Liver (tissue), 9 donors: ENCODE results near the gene TYRO3. TPM values are rescaled to one million over a fixed set of nuclear protein-coding genes. Genes with fewer than 3 reads are reported as not detected.

Experiments
- DNase-seq: peaks from one replicate; pipeline ENCODE4 v3.0.0-alpha.2; 2017; ENCODE audit warnings: low spot score
- H3K27ac ChIP-seq, 2 donors: one replicate each; pipeline ENCODE4 v1.7.0; 2013; ENCODE audit warnings: inconsistent platforms in 2 of 2, low read length in 2 of 2, control low read depth in 1 of 2, low read depth in 1 of 2, mild to moderate bottlenecking in 1 of 2
- H3K27me3 ChIP-seq, 4 donors: one replicate each; pipeline versions ENCODE4 v1.6.1 to v1.7.0; 2013; ENCODE audit warnings: low read length in 3 of 4, inconsistent platforms in 1 of 4, mild to moderate bottlenecking in 1 of 4, moderate library complexity in 1 of 4; ENCODE audit not compliant: control insufficient read depth in 4 of 4, insufficient read depth in 4 of 4
- H3K36me3 ChIP-seq, 4 donors: one replicate each; pipeline versions ENCODE4 v1.6.1 to v1.7.0; 2013; ENCODE audit warnings: low read length in 3 of 4, mild to moderate bottlenecking in 3 of 4, low read depth in 1 of 4, moderate library complexity in 1 of 4; ENCODE audit not compliant: control insufficient read depth in 4 of 4, insufficient read depth in 3 of 4
- H3K4me1 ChIP-seq, 4 donors: one replicate each; pipeline versions ENCODE4 v1.6.1 to v1.7.0; 2013; ENCODE audit warnings: low read length in 3 of 4, mild to moderate bottlenecking in 3 of 4, moderate library complexity in 1 of 4; ENCODE audit not compliant: control insufficient read depth in 4 of 4, insufficient read depth in 4 of 4
- H3K4me3 ChIP-seq, 3 donors: one replicate each; pipeline versions ENCODE4 v1.6.1 to v1.7.0; 2013; ENCODE audit warnings: low read length in 3 of 3, control low read depth in 1 of 3, low read depth in 1 of 3, mild to moderate bottlenecking in 1 of 3
- H3K9ac ChIP-seq, 2 donors: one replicate each; pipeline ENCODE4 v1.7.0; 2013; ENCODE audit warnings: low read length in 2 of 2, mild to moderate bottlenecking in 2 of 2, moderate library complexity in 2 of 2, control low read depth in 1 of 2, low read depth in 1 of 2
- H3K9me3 ChIP-seq, 4 donors: one replicate each; pipeline versions ENCODE4 v1.6.1 to v1.7.0; 2013; ENCODE audit warnings: low read length in 3 of 4; ENCODE audit not compliant: control insufficient read depth in 4 of 4
- EGR1 ChIP-seq, 2 donors: IDR thresholded peaks; 2 replicates each; pipeline ENCODE4 v1.6.1; 2016 to 2018; ENCODE audit warnings: antibody characterized with exemption in 2 of 2, low read depth in 2 of 2
- FOXA1 ChIP-seq: IDR thresholded peaks from 2 replicates; pipeline ENCODE4 v1.6.1; 2016; ENCODE audit warnings: antibody characterized with exemption
- FOXA2 ChIP-seq: IDR thresholded peaks from 2 replicates; pipeline ENCODE4 v1.6.1; 2016; ENCODE audit warnings: antibody characterized with exemption
- GABPA ChIP-seq, 2 donors: IDR thresholded peaks in 1 of 2; conservative IDR thresholded peaks in 1 of 2; 2 replicates each; pipeline ENCODE4 v1.6.1; 2016; ENCODE audit warnings: antibody characterized with exemption in 2 of 2, mild to moderate bottlenecking in 1 of 2, moderate library complexity in 1 of 2
- HNF4A ChIP-seq, 2 donors: conservative IDR thresholded peaks; 2 replicates each; pipeline ENCODE4 v1.6.1; 2016; ENCODE audit warnings: antibody characterized with exemption in 2 of 2, mild to moderate bottlenecking in 2 of 2
- HNF4G ChIP-seq: IDR thresholded peaks from 2 replicates; pipeline ENCODE4 v1.6.1; 2016; ENCODE audit warnings: antibody characterized with exemption
- JUND ChIP-seq, 2 donors: IDR thresholded peaks; 2 replicates each; pipeline ENCODE4 v1.6.1; 2016; ENCODE audit warnings: antibody characterized with exemption in 2 of 2
- NR2F2 ChIP-seq: IDR thresholded peaks from 2 replicates; pipeline ENCODE4 v1.6.1; 2016; ENCODE audit warnings: antibody characterized with exemption
- RAD21 ChIP-seq, 2 donors: IDR thresholded peaks; 2 replicates each; pipeline ENCODE4 v1.6.1; 2016; ENCODE audit warnings: antibody characterized with exemption in 2 of 2, mild to moderate bottlenecking in 2 of 2
- SP1 ChIP-seq: IDR thresholded peaks from 2 replicates; pipeline ENCODE4 v1.6.1; 2018; ENCODE audit warnings: antibody characterized with exemption, mild to moderate bottlenecking
- TAF1 ChIP-seq: conservative IDR thresholded peaks from 2 replicates; pipeline ENCODE4 v1.6.1; 2016; ENCODE audit warnings: antibody characterized with exemption, mild to moderate bottlenecking
- YY1 ChIP-seq: IDR thresholded peaks from 2 replicates; pipeline ENCODE4 v1.6.1; 2016; ENCODE audit warnings: antibody characterized with exemption, mild to moderate bottlenecking
- WGBS: extraction: QIAGEN DNeasy Blood & Tissue Kit; methylation state at CpG from one replicate; pipeline ENCODE4 v1.1.7; 2013; 5-methylcytosine and 5-hydroxymethylcytosine counted together
- polyA plus RNA-seq, 2 donors: library from polyadenylated mRNA; stranded (reverse) in 1 of 2; unstranded in 1 of 2; fragments of 200-250 nt in 1 of 2; fragments of >200 nt in 1 of 2; fragmentation: Nextera tagmentation in 1 of 2; extraction: Ambion mirVana in 1 of 2; gene quantifications; one replicate each; pipeline versions ENCODE4 v1.2.1 to v1.2.3, GENCODE V29; 2013 to 2015
- total RNA-seq, 2 donors: library from RNA; depleted of rRNA; stranded (reverse); fragments of >200 nt; gene quantifications; one replicate each; pipeline ENCODE4 v1.2.3, GENCODE V29; 2014
- TF ChIP-seq, protein P1 (sequence below): IDR thresholded peaks from 2 replicates; pipeline ENCODE4 v1.6.1; 2016; ENCODE audit warnings: antibody characterized with exemption
- TF ChIP-seq, protein P2 (sequence below): fragments of 150-350 bp; IDR thresholded peaks from 2 replicates; pipeline ENCODE4 v1.5.1; 2017; ENCODE audit warnings: improper control_type of control experiment, low read depth, low read length; ENCODE audit not compliant: missing input control
- TF ChIP-seq, protein P3 (sequence below): IDR thresholded peaks from 2 replicates; pipeline ENCODE4 v1.6.1; 2016; ENCODE audit warnings: antibody characterized with exemption
- donor health status: healthy.
- donor health status: healthy.
- donor health status: healthy.
- donor health status: healthy.
- donor health status: healthy.

TYRO3 gene
- total and polyA plus RNA-seq, 4 donors = 1.1 to 2.3 (median 2.3) TPM

DNA sequence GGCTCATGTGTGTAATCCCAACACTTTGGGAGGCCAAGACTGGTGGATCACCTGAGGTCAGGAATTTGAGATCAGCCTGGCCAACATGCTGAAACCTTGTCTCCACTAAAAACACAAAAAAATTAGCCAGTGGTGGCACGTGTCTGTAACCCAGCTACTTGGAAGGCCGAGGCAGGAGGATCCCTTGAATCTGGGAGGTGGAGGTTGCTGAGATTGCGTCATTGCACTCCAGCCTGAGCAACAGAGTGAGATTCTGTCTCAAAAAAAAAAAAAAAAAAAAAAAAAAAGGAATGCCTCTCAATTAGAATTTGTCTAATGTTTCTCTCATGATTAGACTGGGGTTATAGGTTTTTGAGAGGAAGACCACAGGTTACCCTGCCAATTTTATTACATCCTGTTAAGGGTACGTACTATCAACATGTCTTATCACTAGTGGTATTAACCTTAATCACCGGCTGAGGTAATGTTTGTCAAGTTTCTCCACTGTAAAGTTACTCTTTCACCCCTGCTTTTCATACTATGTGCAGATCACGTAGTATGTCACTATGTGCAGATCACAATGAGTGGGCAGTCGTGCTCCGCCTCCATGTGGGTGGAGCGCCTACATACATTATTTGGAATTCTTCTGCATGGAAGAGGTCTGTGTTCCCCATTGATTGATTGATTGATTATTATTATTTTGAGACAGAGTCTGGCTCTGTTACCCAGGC is 8.8 kb upstream of the TYRO3 start:
- no peak overlapping the region for H3K27ac ChIP-seq
- H3K36me3 ChIP-seq = no peaks in the 10 kb centered on the region
- WGBS = 83% methylated on average over 9 of the region's 9 CpGs
- TF ChIP-seq JUND (IDR thresholded peaks at IDR 0.05) = no peak
- no peak for TF ChIP-seq RAD21 (IDR thresholded peaks at IDR 0.05)
- H3K9ac ChIP-seq = no peak overlapping the region
- no peaks in the 10 kb centered on the region for H3K9me3 ChIP-seq
- H3K27me3 ChIP-seq = no peaks in the 10 kb centered on the region
- H3K4me1 ChIP-seq = no peaks in the 10 kb centered on the region
- no peak overlapping the region for H3K4me3 ChIP-seq
- no peak for DNase-seq

DNA sequence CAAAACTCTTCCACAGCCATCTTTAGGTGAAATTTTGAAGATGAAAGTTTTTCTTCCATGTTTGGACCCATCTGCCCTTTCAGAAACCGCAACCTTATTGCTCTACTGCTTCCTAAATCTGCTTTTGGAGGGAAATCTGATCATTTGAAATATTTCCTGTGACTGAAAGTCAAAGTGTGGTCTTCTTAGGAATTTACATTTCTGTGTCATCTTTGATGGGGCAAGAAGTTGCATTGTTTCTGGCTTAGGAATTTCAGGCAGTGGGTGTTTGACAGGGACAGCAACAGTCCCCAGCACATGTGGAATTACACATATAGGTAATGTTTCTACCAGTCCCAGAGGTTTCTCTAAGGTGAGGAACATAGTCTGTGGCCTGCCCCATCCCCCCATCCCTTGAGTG is 5.3 kb upstream of the TYRO3 start:
- Histone ChIP-seq H3K9ac (no peak overlapping the region), H3K27ac (no peak overlapping the region)
- WGBS = 89% methylated on average over 1 of the region's 1 CpG

DNA sequence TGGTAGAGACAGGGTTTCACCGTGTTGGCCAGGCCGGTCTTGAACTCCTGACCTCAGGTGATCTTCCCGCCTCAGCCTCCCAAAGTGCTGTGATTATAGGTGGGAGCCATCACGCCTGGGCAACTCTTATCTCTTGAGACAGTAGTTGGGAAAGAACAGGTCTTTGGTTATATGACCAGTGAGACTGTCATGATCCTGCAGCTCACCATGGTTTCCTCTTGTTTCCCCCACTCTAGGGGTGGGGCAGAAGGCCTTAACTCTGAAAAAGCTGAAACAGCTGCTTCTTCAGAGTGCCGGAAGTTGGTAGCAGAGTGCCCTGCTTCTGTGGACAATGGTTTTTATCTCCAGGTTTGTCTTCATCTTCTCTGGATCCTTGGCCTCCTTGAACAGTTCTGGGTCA is 4.7 kb upstream of the TYRO3 start:
- no peak overlapping the region for H3K27ac ChIP-seq
- no peak for DNase-seq
- 85% methylated on average over 5 of the region's 5 CpGs for WGBS

More for the DNA sequence above, 5.3 kb upstream of the TYRO3 start:
- Histone ChIP-seq H3K27me3 (no peaks in the 10 kb centered on the region), H3K4me3 (no peak overlapping the region), H3K36me3 (no peaks in the 10 kb centered on the region), H3K4me1 (peaks cover 0 to 9% (median 3%) of the 10 kb centered on the region in 4 donors), H3K9me3 (no peaks in the 10 kb centered on the region)
- TF ChIP-seq EGR1 (IDR thresholded peaks at IDR 0.05; ENCODE audit: low read depth in 2 of 2) (no peak), JUND (IDR thresholded peaks at IDR 0.05) (no peak), TAF1 (no peak), NR2F2 (no peak), GABPA (IDR thresholded peaks at IDR 0.05 in 1 of 2, conservative IDR thresholded peaks at IDR 0.05 in 1 of 2) (no peak), YY1 (no peak), SP1 (no peak)
- TF ChIP-seq, protein P1, sequence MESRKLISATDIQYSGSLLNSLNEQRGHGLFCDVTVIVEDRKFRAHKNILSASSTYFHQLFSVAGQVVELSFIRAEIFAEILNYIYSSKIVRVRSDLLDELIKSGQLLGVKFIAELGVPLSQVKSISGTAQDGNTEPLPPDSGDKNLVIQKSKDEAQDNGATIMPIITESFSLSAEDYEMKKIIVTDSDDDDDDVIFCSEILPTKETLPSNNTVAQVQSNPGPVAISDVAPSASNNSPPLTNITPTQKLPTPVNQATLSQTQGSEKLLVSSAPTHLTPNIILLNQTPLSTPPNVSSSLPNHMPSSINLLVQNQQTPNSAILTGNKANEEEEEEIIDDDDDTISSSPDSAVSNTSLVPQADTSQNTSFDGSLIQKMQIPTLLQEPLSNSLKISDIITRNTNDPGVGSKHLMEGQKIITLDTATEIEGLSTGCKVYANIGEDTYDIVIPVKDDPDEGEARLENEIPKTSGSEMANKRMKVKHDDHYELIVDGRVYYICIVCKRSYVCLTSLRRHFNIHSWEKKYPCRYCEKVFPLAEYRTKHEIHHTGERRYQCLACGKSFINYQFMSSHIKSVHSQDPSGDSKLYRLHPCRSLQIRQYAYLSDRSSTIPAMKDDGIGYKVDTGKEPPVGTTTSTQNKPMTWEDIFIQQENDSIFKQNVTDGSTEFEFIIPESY = no peak
- TF ChIP-seq, protein P2, sequence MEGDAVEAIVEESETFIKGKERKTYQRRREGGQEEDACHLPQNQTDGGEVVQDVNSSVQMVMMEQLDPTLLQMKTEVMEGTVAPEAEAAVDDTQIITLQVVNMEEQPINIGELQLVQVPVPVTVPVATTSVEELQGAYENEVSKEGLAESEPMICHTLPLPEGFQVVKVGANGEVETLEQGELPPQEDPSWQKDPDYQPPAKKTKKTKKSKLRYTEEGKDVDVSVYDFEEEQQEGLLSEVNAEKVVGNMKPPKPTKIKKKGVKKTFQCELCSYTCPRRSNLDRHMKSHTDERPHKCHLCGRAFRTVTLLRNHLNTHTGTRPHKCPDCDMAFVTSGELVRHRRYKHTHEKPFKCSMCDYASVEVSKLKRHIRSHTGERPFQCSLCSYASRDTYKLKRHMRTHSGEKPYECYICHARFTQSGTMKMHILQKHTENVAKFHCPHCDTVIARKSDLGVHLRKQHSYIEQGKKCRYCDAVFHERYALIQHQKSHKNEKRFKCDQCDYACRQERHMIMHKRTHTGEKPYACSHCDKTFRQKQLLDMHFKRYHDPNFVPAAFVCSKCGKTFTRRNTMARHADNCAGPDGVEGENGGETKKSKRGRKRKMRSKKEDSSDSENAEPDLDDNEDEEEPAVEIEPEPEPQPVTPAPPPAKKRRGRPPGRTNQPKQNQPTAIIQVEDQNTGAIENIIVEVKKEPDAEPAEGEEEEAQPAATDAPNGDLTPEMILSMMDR = no peak
- DNase-seq = no peak

More for the DNA sequence above, 4.7 kb upstream of the TYRO3 start:
- H3K36me3 ChIP-seq = no peaks in the 10 kb centered on the region
- no peaks in the 10 kb centered on the region for H3K9me3 ChIP-seq
- no peaks in the 10 kb centered on the region for H3K27me3 ChIP-seq
- no peak for TF ChIP-seq HNF4A (conservative IDR thresholded peaks at IDR 0.05)
- no peak for TF ChIP-seq NR2F2
- TF ChIP-seq FOXA1 = no peak
- no peak for TF ChIP-seq HNF4G
- TF ChIP-seq, protein P3, sequence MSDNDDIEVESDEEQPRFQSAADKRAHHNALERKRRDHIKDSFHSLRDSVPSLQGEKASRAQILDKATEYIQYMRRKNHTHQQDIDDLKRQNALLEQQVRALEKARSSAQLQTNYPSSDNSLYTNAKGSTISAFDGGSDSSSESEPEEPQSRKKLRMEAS = no peak
- TF ChIP-seq, protein P1 = no peak
- TF ChIP-seq EGR1 (IDR thresholded peaks at IDR 0.05; ENCODE audit: low read depth in 2 of 2) = no peak
- no peak for TF ChIP-seq FOXA2
- TF ChIP-seq JUND (IDR thresholded peaks at IDR 0.05) = no peak
- H3K9ac ChIP-seq = no peak overlapping the region
- peaks cover 0 to 9% (median 5%) of the 10 kb centered on the region in 4 donors for H3K4me1 ChIP-seq
- no peak overlapping the region for H3K4me3 ChIP-seq
